ENCODE results near the gene GRIN1.

- TF ChIP-seq CTCF (conservative IDR thresholded peaks at IDR 0.05 in 1 of 2, IDR thresholded peaks at IDR 0.05 in 1 of 2; ENCODE audit: extremely low read depth in 1 of 2, insufficient read depth in 1 of 2, low read depth in 1 of 2, low read length in 2 of 2) (no peak), EZH2 (IDR thresholded peaks at IDR 0.05; ENCODE audit: borderline replicate concordance, low read length) (no peak)
These were observed 2.6 kb upstream of the GRIN1 start for GRCh38 chr9:137136261-137136880.

Measured in mammary epithelial cell (primary cell).